Glutamatergic neuron (in vitro differentiated cells): ENCODE measurements around the gene NRAP. TPM values are rescaled to one million over a fixed set of nuclear protein-coding genes. Genes with fewer than 3 reads are reported as not detected.

Experiments
- DNase-seq: peaks from one replicate; pipeline ENCODE4 v3.0.0; 2022
- H3K27ac Mint-ChIP-seq: one replicate; pipeline ENCODE4 v1.8.0; 2020; ENCODE audit warnings: mild to moderate bottlenecking, mixed read lengths, inconsistent platforms; ENCODE audit not compliant: unreplicated experiment
- H3K27me3 Mint-ChIP-seq: one replicate; pipeline ENCODE4 v1.8.0; 2020; ENCODE audit warnings: mild to moderate bottlenecking, moderate library complexity, mixed read lengths, inconsistent platforms; ENCODE audit not compliant: unreplicated experiment
- H3K36me3 Mint-ChIP-seq: one replicate; pipeline ENCODE4 v1.8.0; 2020; ENCODE audit warnings: mild to moderate bottlenecking, mixed read lengths, inconsistent platforms; ENCODE audit not compliant: unreplicated experiment
- H3K4me1 Mint-ChIP-seq: one replicate; pipeline ENCODE4 v1.8.0; 2020; ENCODE audit warnings: mild to moderate bottlenecking, low read depth, mixed read lengths, inconsistent platforms; ENCODE audit not compliant: unreplicated experiment
- H3K4me3 Mint-ChIP-seq: one replicate; pipeline ENCODE4 v1.8.0; 2020; ENCODE audit warnings: mild to moderate bottlenecking, mixed read lengths, inconsistent platforms; ENCODE audit not compliant: unreplicated experiment
- H3K9me3 Mint-ChIP-seq: one replicate; pipeline ENCODE4 v1.8.0; 2020; ENCODE audit warnings: mild to moderate bottlenecking, moderate library complexity, mixed read lengths, inconsistent platforms; ENCODE audit not compliant: unreplicated experiment
- CTCF ChIP-seq: fragments of 200-600 bp; sonication (generic); IDR thresholded peaks from one replicate; pipeline ENCODE4 v1.5.0; 2021; ENCODE audit not compliant: partially characterized antibody, unreplicated experiment
- long read RNA-seq: library from polyadenylated mRNA; unstranded; transcript quantifications from one replicate; pipeline ENCODE4 v2.0.0, GENCODE V29; 2020; ENCODE audit not compliant: unreplicated experiment
- total RNA-seq: library from RNA; stranded (reverse); fragmentation: NEBNext Ultra II Directional; extraction: Animal tissue kit (Norgen Biotek cat#: 25700); gene quantifications from one replicate; pipeline ENCODE4 v1.2.1, GENCODE V29; 2021; ENCODE audit not compliant: unreplicated experiment

Gene NRAP
- not detected for total RNA-seq
- long read RNA-seq = 0 reads

- H3K4me3 Mint-ChIP-seq = no peak within 1 kb of the TSS
- TF ChIP-seq CTCF = no peak
- no peaks in the 10 kb centered on the region for H3K4me1 Mint-ChIP-seq
- H3K27me3 Mint-ChIP-seq = no peaks in the 10 kb centered on the region
- no peaks in the 10 kb centered on the region for H3K9me3 Mint-ChIP-seq
- no peaks in the 10 kb centered on the region for H3K36me3 Mint-ChIP-seq
- DNase-seq = no peak
- H3K27ac Mint-ChIP-seq = no peak within 1 kb of the TSS
Measured at GRCh38 chr10:113663908-113664307, at the start of gene NRAP. Gene NRAP, minus strand, starts transcription at chr10:113664041. Its CDS starts 159 bp downstream, at chr10:113663882.

GRCh38 chr10:113713640-113713982 is 49.8 kb upstream of the NRAP start:
- Mint-ChIP-seq H3K36me3 (no peaks in the 10 kb centered on the region), H3K27me3 (peaks cover 8% of the 10 kb centered on the region), H3K9me3 (no peaks in the 10 kb centered on the region), H3K27ac (no peak overlapping the region), H3K4me1 (peaks cover 4% of the 10 kb centered on the region), H3K4me3 (no peak overlapping the region)
- DNase-seq = no peak
- no peak for TF ChIP-seq CTCF

GRCh38 chr10:113712755-113713639 is 49.2 kb upstream of the NRAP start:
- Mint-ChIP-seq H3K4me3 (no peak overlapping the region), H3K36me3 (no peaks in the 10 kb centered on the region), H3K27me3 (peaks cover 8% of the 10 kb centered on the region), H3K4me1 (peaks cover 4% of the 10 kb centered on the region), H3K27ac (no peak overlapping the region), H3K9me3 (no peaks in the 10 kb centered on the region)
- DNase-seq = no peak
- no peak for TF ChIP-seq CTCF

GRCh38 chr10:113712024-113712423 is 48.2 kb upstream of the NRAP start:
- no peak overlapping the region for H3K27ac Mint-ChIP-seq
- peaks cover 4% of the 10 kb centered on the region for H3K4me1 Mint-ChIP-seq
- H3K27me3 Mint-ChIP-seq = peaks cover 10% of the 10 kb centered on the region
- DNase-seq = no peak
- no peaks in the 10 kb centered on the region for H3K36me3 Mint-ChIP-seq
- H3K9me3 Mint-ChIP-seq = no peaks in the 10 kb centered on the region
- no peak overlapping the region for H3K4me3 Mint-ChIP-seq
- no peak for TF ChIP-seq CTCF

GRCh38 chr10:113711142-113711541 is 47.3 kb upstream of the NRAP start:
- Mint-ChIP-seq H3K27ac (no peak overlapping the region), H3K27me3 (peaks cover 10% of the 10 kb centered on the region), H3K36me3 (no peaks in the 10 kb centered on the region), H3K9me3 (no peaks in the 10 kb centered on the region), H3K4me3 (no peak overlapping the region), H3K4me1 (peaks cover 4% of the 10 kb centered on the region)
- no peak for TF ChIP-seq CTCF
- DNase-seq = no peak
